HepG2 (cell line): ENCODE results near the gene LTB4R. TPM values are rescaled to one million over a fixed set of nuclear protein-coding genes. Genes with fewer than 3 reads are reported as not detected.

ENCODE experiments used
- ATF6 ChIP-seq: sonication (generic); formaldehyde crosslinking; conservative IDR thresholded peaks from 2 replicates; pipeline ENCODE4 v1.4.0; 2020; ENCODE audit warnings: missing genetic modification reagents
- EHMT2 ChIP-seq: fragments of 200-600 bp; sonication (generic); IDR thresholded peaks from 2 replicates; pipeline ENCODE4 v1.7.0; 2017; ENCODE audit warnings: antibody characterized with exemption, low read depth, low read length, borderline replicate concordance
- TFE3 ChIP-seq: IDR thresholded peaks from 2 replicates; pipeline ENCODE4 v1.6.1; 2016
- ZBTB37 ChIP-seq: sonication (generic); formaldehyde crosslinking; IDR thresholded peaks from 2 replicates; pipeline ENCODE4 v1.4.0; 2020; ENCODE audit warnings: mild to moderate bottlenecking, missing genetic modification reagents
- ZGPAT ChIP-seq: IDR thresholded peaks from 2 replicates; pipeline ENCODE4 v1.6.1; 2016; ENCODE audit warnings: mild to moderate bottlenecking
- ZNF121 ChIP-seq: sonication (generic); formaldehyde crosslinking; IDR thresholded peaks from 2 replicates; pipeline ENCODE4 v1.5.0; 2020; ENCODE audit warnings: mild to moderate bottlenecking, missing genetic modification reagents
- ZNF326 ChIP-seq: sonication (generic); formaldehyde crosslinking; IDR thresholded peaks from 2 replicates; pipeline ENCODE4 v1.4.0; 2020; ENCODE audit warnings: missing genetic modification reagents, borderline replicate concordance
- ZNF362 ChIP-seq: sonication (generic); formaldehyde crosslinking; IDR thresholded peaks from 2 replicates; pipeline ENCODE4 v1.4.0; 2020; ENCODE audit warnings: missing genetic modification reagents, mild to moderate bottlenecking, borderline replicate concordance
- ZNF431 ChIP-seq: sonication (generic); formaldehyde crosslinking; IDR thresholded peaks from 2 replicates; pipeline ENCODE4 v1.9.0; 2022; ENCODE audit warnings: missing genetic modification reagents, low read depth, mild to moderate bottlenecking, borderline replicate concordance
- ZNF503 ChIP-seq: sonication (generic); formaldehyde crosslinking; IDR thresholded peaks from 2 replicates; pipeline ENCODE4 v1.4.0; 2020; ENCODE audit warnings: missing genetic modification reagents
- ZNF557 ChIP-seq: sonication (generic); formaldehyde crosslinking; IDR thresholded peaks from 2 replicates; pipeline ENCODE4 v1.4.0; 2020; ENCODE audit warnings: missing genetic modification reagents
- ZNF607 ChIP-seq: sonication (generic); formaldehyde crosslinking; IDR thresholded peaks from 2 replicates; pipeline ENCODE4 v1.5.1; 2020; ENCODE audit warnings: missing genetic modification reagents, mild to moderate bottlenecking, borderline replicate concordance
- ZNF724P ChIP-seq: sonication (generic); formaldehyde crosslinking; IDR thresholded peaks from 2 replicates; pipeline ENCODE4 v1.8.0; 2022; ENCODE audit warnings: missing genetic modification reagents, borderline replicate concordance
- ZNF776 ChIP-seq: sonication (generic); formaldehyde crosslinking; IDR thresholded peaks from 2 replicates; pipeline ENCODE4 v1.4.0; 2020; ENCODE audit warnings: mild to moderate bottlenecking, missing genetic modification reagents
- ZNF788 ChIP-seq: sonication (generic); formaldehyde crosslinking; IDR thresholded peaks from 2 replicates; pipeline ENCODE4 v1.5.0; 2020; ENCODE audit warnings: mild to moderate bottlenecking, missing genetic modification reagents, borderline replicate concordance
- ZSCAN20 ChIP-seq: sonication (generic); formaldehyde crosslinking; IDR thresholded peaks from 2 replicates; pipeline ENCODE4 v1.4.0; 2020; ENCODE audit warnings: missing genetic modification reagents, mild to moderate bottlenecking, borderline replicate concordance
- polyA plus RNA-seq, 8 experiments: library from polyadenylated mRNA; depleted of rRNA in 3 of 8; stranded (reverse) in 7 of 8; unstranded in 1 of 8; fragments of >200 nt; fragmentation: Illumina TruSeq in 4 of 8; extraction: Trizol in 4 of 8; gene quantifications; 2 replicates each; pipeline versions ENCODE4 v1.2.1 to v1.2.3, GENCODE V29; 2011 to 2016; ENCODE audit warnings: low read depth in 4 of 8, missing spikeins in 1 of 8, mixed read lengths in 1 of 8; ENCODE audit not compliant: insufficient read depth in 1 of 8
- total RNA-seq, 5 experiments: library from RNA; depleted of rRNA; stranded (reverse); fragments of >200 nt; fragmentation: Illumina TruSeq; extraction: Trizol; gene quantifications; 2 replicates each; pipeline ENCODE4 v1.2.3, GENCODE V29; 2016; ENCODE audit warnings: low read depth in 1 of 5

LTB4R gene
- total and polyA plus RNA-seq, 2 of the 13 experiments (the other 11 are each of a cell fraction or from before 2014, with no cell fraction given) = 3.2 to 8.2 TPM

GRCh38 chr14:24366721-24367513 lies 55.6 kb downstream of the LTB4R start (continued):
- TF ChIP-seq ZNF557 (CRISPR knock-in tag) = no peak; the same call in 1 of the 2 replicates
- TF ChIP-seq TFE3 (CRISPR knock-in tag) = no peak; the same call in 1 of the 2 replicates
- no peak for TF ChIP-seq ZNF431 (CRISPR knock-in tag)
- TF ChIP-seq ATF6 (CRISPR knock-in tag) = no peak
- TF ChIP-seq ZBTB37 (CRISPR knock-in tag) = no peak
- no peak; the same call in 1 of the 2 replicates for TF ChIP-seq EHMT2
- peak; percentile 68 for TF ChIP-seq ZNF788 (CRISPR knock-in tag)
- TF ChIP-seq ZGPAT = peak; percentile 47
- TF ChIP-seq ZSCAN20 (CRISPR knock-in tag) = no peak
- no peak for TF ChIP-seq ZNF503 (CRISPR knock-in tag)
- no peak; the same call in none of the 2 replicates for TF ChIP-seq ZNF362 (CRISPR knock-in tag)
- no peak; the same call in 1 of the 2 replicates for TF ChIP-seq ZNF607
- TF ChIP-seq ZNF121 (CRISPR knock-in tag) = no peak
- TF ChIP-seq ZNF326 (CRISPR knock-in tag) = no peak
- TF ChIP-seq ZNF776 (CRISPR knock-in tag) = peak; percentile 57; the same call in 1 of the 2 replicates
- no peak; the same call in 1 of the 2 replicates for TF ChIP-seq ZNF724P
